GOT3 (cell line): Measurements from ENCODE around the gene GDF3.
"Not testable (repeated sequence)": the region's sequence is repeated elsewhere in the genome, so short reads cannot be mapped to it uniquely, and the experiment has no call there.

ENCODE experiments used
- DNase-seq: peaks from one replicate; lab custom pipeline; 2025; ENCODE audit warnings: mixed read lengths; lab: John Stamatoyannopoulos, UW

The GDF3 gene

DNA sequence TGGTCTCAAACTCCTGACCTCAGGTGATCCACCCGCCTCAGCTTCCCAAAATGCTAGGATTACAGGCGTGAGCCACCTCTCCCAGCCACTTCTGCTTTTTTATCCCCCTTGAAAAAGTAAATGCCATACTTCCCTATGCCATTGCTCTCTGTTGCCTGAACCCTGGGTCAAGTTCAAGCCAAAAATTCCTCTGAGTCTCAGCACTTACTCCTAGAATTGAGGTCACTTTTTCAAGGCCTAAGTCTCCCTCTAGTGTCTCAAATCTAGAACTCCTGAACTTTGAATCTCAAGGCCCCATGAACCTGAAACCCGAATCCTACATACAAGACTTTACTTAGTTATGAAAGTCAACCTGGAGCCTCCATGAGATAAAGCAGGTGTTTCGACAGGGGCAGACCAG is 28.4 kb downstream of the GDF3 start:
- no peak for DNase-seq

DNA sequence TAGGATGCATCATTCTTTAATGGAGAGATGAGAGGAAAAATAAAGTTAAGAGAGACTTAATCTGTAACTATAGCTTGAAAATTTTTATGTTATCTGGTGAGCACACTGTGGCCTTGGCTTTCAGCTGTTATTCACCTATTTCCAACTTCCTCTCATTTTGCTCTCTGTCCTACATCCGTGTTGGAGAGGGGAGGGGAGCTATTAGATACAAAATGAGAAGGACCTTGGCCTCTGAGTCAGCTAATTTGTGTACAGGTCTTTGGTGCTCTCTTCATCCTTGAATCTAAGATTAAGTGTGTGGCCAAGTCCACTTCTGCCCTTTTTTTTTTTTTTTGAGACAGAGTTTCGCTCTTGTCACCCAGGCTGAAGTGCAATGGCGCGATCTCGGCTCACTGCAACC is 29.0 kb downstream of the GDF3 start:
- no peak for DNase-seq

DNA sequence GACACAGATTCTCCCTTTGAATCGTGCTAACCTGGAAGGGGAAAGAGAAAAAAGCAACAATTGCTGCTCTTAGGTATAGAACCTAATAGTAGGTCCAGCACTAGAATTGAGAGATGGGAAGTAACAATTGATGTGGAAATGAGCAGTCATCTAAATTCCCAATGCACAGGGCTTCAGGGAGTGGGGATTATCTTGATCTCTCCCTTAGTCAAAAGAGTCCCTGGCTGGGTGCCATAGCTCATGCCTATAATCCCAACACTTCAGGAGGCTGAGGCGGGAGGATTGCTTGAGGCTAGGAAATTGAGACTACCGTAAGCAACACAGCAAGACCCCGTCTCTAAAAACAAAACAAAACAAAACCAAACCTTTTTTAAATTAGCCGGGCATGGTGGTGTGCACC is 33.8 kb downstream of the GDF3 start:
- DNase-seq: no peak

DNA sequence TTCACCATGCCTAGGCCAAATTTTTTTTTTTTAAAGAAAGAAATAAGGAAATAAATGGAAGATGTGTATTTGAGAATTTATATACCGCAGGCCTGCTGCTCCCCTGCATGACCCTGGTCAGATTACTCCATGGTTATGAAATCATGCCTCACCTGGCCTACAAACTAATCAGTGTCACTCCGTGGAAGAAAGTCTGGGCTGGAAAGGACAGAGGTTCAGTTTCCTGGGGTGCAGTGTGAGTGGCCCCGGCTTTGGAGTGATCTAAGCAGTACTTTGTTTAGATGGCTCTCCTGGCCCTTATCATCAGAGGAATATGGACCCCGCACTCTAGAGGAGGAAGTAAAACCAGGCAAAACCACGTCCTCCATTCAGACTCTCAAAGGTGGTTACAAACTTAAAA is 39.5 kb downstream of the GDF3 start:
- DNase-seq: no peak

DNA sequence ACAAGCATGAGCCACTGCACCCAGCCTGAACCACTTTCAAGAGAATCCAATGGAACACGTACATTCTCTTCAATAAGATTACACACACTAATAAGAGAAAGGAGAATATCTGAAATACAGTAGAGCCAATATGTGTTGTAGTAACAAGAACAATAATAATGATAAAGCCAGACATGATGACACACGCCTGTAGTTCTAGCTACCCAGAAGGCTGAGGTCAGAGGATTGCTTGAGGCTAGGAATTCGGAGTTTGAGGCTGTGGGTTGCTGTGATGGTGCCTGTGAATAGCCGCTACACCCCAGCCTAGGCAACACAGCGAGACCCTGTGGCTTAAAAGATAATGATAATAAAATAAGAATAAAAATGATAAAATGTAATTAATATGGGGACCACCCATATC is 45.5 kb downstream of the GDF3 start:
- no peak for DNase-seq

DNA sequence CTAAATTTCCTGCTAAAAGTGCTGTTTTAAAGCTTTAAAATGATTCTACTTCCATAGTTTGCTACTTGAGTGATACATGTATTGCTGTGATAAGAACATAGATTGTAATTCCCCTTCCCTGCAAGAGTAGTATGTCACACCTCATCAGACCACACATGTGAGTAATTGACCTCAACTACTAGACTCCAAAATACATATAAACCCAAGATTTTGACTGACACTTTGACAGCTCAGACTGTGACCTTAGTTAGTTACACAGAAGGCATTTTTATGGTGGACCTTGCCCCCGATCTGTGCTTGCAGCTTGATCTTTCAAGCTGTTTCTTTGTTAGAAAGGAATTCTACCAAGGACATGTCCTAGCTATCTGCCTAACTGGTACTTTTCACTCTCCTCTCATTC is 48.5 kb downstream of the GDF3 start:
- DNase-seq: no peak

DNA sequence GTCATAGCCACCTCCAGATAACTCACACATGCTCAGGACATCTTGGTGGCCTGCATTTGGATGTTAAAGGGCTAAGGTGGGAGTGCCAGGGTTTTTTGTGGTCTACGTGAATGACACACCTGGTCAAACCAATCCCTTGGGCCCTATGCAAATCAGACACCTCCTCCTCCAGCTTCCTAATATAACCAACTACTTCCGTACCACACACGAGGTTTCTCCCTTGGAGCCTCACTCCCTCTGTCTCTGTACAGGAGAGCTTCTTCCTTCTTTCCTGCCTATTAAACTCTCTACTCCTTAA is 49.4 kb downstream of the GDF3 start:
- no peak for DNase-seq

DNA sequence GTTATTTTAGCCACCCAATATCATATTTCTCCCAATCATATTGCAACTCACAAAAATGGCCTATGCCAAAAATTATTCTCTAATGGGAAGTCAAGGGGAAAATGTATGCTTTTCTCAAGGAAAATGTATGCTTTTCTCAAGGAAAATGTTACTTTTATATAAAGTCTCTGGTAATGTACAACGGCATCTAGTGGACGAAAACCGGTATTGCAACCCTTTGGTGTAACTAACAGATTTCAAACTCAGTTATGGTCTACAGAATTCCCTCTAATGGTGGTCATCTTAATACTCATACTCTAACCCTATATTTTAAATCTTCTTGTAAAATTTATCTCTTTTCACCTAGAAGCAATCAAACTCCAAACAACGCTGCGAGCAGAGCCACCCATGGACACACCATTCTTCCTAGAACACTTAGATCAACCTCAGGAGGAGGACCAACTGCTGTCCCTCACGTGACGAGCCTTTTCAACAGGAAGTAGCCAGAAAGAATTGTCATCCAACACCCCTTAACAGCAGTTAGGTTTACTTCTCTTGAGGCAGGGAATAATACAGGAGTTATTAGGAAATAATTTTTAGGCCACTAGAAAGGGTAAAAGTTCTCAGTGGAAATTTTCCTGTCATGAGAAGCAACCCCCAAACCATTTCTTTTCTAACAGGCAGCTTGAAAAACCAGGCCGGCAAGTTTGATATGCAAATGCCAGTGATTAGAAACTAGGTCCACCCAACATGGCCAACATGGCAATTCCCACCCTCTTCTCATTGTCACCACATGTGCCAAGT is 50.0 kb downstream of the GDF3 start:
- no peak for DNase-seq

DNA sequence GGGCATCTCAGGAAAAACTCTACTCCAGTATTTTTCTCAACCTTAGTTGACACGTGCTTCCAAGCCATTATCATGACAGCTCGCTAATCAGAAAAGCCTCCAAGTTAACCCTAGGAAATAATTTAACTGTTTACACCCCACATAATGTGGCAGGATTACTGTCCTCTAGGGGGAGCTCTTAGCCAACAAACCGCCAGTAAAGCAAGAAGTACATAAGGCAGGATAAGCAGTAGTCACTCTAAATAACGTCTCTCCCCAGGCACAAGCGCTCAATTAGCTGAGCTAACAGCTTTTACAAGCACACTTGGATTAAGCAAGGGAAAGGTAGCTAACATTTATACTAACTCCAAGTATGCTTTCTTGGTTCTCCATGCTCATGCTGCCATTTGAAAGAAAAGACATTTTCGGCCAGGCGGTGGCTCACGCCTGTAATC is 52.7 kb downstream of the GDF3 start:
- no peak for DNase-seq

DNA sequence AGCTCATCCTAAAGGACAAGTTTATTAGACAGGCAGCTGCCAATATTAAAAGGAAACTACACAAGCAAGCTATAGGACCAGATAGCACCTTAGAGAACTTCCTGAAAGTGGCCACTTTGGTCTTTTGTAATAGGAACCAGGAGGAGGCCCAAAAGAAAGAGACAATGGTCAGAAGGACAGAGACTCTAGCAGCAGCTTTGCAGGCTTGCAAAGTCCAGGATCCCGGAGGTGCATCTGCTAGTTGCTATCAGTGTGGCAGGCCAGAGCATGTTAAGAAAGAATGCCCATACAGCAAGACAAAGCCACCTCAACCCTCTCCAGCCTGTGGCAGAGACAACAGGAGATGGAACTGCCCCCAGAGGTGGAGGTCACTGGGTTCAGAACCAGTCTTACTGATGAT is 53.3 kb downstream of the GDF3 start:
- no peak for DNase-seq

DNA sequence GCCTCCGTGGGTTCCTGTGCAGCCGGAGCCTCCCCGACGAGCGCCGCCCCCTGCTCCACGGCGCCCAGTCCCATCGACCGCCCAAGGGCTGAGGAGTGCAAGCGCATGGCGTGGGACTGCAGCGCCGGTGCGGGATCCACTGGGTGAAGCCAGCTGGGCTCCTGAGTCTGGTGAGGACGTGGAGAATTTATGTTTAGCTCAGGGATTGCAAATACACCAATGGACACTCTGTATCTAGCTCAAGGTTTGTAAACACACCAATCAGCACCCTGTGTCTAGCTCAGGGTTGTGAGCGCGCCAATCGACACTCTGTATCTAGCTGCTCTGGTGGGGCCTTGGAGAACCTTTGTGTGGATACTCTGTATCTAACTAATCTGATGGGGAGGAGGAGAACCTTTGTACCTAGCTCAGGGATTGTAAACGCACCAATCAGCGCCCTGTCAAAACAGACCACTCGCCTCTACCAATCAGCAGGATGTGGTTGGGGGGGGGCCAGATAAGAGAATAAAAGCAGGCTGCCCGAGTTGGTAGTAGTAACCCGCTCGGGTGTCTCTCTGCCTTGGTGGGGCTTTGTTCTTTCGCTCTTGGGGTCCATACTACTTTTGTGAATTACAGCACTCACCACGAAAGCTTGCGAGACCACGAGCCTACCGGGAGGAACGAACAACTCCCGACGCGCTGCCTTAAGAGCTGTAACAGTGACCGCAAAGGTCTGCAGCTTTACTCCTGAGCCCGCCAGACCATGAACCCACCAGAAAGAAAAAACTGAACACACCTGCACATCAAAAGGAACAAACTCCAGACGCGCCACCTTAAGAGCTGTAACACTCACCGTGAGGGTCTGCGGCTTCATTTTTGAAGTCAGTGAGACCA is 55.2 kb downstream of the GDF3 start:
- DNase-seq: not testable (repeated sequence)
